ENCODE measurements around the gene ABCC10.

GRCh38 chr6:43401730-43402129, 25.6 kb upstream of the ABCC10 start:
- TF ChIP-seq POLR2A (IDR thresholded peaks at IDR 0.05) (no peak), CTCF (IDR thresholded peaks at IDR 0.05) (no peak), EP300 (IDR thresholded peaks at IDR 0.05) (no peak)

Measured in ovary (tissue), 3 donors.